SK-N-SH (cell line): ENCODE measurements around the gene PACSIN1. TPM values are rescaled to one million over a fixed set of nuclear protein-coding genes. Genes with fewer than 3 reads are reported as not detected.

ENCODE experiments used
- CTCF ChIA-PET: fragments of 300-600, 350-600 bp; formaldehyde crosslinking; extraction: SDS; loops from one replicate; lab custom pipeline; 2021; lab: Yijun Ruan, JAX
- POLR2A ChIA-PET: fragments of 350-600 bp; sonication (Branson Sonifier 250); formaldehyde crosslinking; extraction: SDS; loops from one replicate; lab custom pipeline; 2020; ENCODE audit warnings: antibody characterized with exemption, inconsistent platforms; lab: Yijun Ruan, JAX
- DNase-seq: peaks from one replicate; pipeline ENCODE4 v3.0.0; 2012
- H2AFZ ChIP-seq: fragments of 200-600 bp; sonication (generic); 2 replicates; pipeline ENCODE4 v1.8.1; 2016; ENCODE audit warnings: antibody characterized with exemption, mild to moderate bottlenecking, low read depth
- H3F3A ChIP-seq: fragments of 200-600 bp; sonication (generic); replicated peaks from 2 replicates; pipeline ENCODE3; 2016; ENCODE audit warnings: antibody characterized with exemption, mild to moderate bottlenecking; ENCODE audit not compliant: insufficient read depth
- H3K27ac ChIP-seq, 2 experiments: fragments of 200-500 bp in 1 of 2; fragments of 200-600 bp in 1 of 2; sonication (Bioruptor generic) in 1 of 2; sonication (generic), shearing (Covaris generic) in 1 of 2; 2 replicates each; pipeline versions ENCODE4 v1.5.1 to v1.6.1; 2014 to 2016; ENCODE audit warnings: low read depth in 2 of 2, inconsistent platforms in 1 of 2, low read length in 1 of 2, mild to moderate bottlenecking in 1 of 2, mixed read lengths in 1 of 2
- H3K27me3 ChIP-seq: fragments of 200-600 bp; sonication (generic), shearing (Covaris generic); 2 replicates; pipeline ENCODE4 v1.6.1; 2016; ENCODE audit warnings: mixed run types; ENCODE audit not compliant: insufficient read depth
- H3K36me3 ChIP-seq, 2 experiments: fragments of 200-500 bp in 1 of 2; fragments of 200-600 bp in 1 of 2; sonication (Bioruptor generic) in 1 of 2; sonication (generic) in 1 of 2; replicated peaks in 1 of 2; 2 replicates each; pipeline versions ENCODE3 to v1.5.1; 2014 to 2016; ENCODE audit warnings: low read length in 1 of 2, mild to moderate bottlenecking in 1 of 2; ENCODE audit not compliant: insufficient read depth in 2 of 2, control insufficient read depth in 1 of 2
- H3K4me1 ChIP-seq, 2 experiments: fragments of 200-500 bp in 1 of 2; fragments of 200-600 bp in 1 of 2; sonication (Bioruptor generic) in 1 of 2; sonication (generic), shearing (Covaris generic) in 1 of 2; 2 replicates each; pipeline versions ENCODE4 v1.5.1 to v1.6.1; 2014 to 2016; ENCODE audit warnings: low read depth in 1 of 2, low read length in 1 of 2, mixed run types in 1 of 2; ENCODE audit not compliant: insufficient read depth in 2 of 2, control insufficient read depth in 1 of 2
- H3K4me2 ChIP-seq: fragments of 200-600 bp; sonication (generic), shearing (Covaris generic); 2 replicates; pipeline ENCODE4 v1.6.1; 2017; ENCODE audit warnings: mixed run types
- H3K4me3 ChIP-seq, 2 experiments: fragments of 200-500 bp in 1 of 2; fragments of 200-600 bp in 1 of 2; sonication (Bioruptor generic) in 1 of 2; sonication (generic), shearing (Covaris generic) in 1 of 2; 2 replicates each; pipeline versions ENCODE4 v1.5.1 to v1.8.1; 2014 to 2016; ENCODE audit warnings: low read depth in 2 of 2, inconsistent platforms in 1 of 2, low read length in 1 of 2, mild to moderate bottlenecking in 1 of 2, mixed read lengths in 1 of 2, moderate library complexity in 1 of 2
- H3K79me2 ChIP-seq: fragments of 200-600 bp; sonication (generic); 2 replicates; pipeline ENCODE4 v1.8.1; 2017; ENCODE audit warnings: mild to moderate bottlenecking; ENCODE audit not compliant: insufficient read depth
- H3K9ac ChIP-seq: fragments of 200-600 bp; sonication (generic); 2 replicates; pipeline ENCODE4 v1.6.1; 2017; ENCODE audit warnings: mixed run types
- H3K9me2 ChIP-seq: fragments of 200-600 bp; sonication (generic); 2 replicates; pipeline ENCODE4 v1.6.1; 2017; ENCODE audit warnings: mixed run types
- H3K9me3 ChIP-seq: fragments of 200-600 bp; sonication (generic); 2 replicates; pipeline ENCODE4 v1.6.1; 2017; ENCODE audit warnings: mixed run types, mild to moderate bottlenecking, moderate library complexity
- H4K20me1 ChIP-seq: fragments of 200-600 bp; sonication (generic); 2 replicates; pipeline ENCODE4 v1.6.1; 2017; ENCODE audit warnings: mild to moderate bottlenecking, mixed run types; ENCODE audit not compliant: insufficient read depth
- ELF1 ChIP-seq: IDR thresholded peaks from 2 replicates; pipeline ENCODE4 v1.4.0; 2012
- FOSL2 ChIP-seq: IDR thresholded peaks from 2 replicates; pipeline ENCODE4 v1.4.0; 2012; ENCODE audit warnings: low read depth, mild to moderate bottlenecking, moderate library complexity, borderline replicate concordance
- FOXJ3 ChIP-seq: sonication (generic); formaldehyde crosslinking; IDR thresholded peaks from 2 replicates; pipeline ENCODE4 v1.5.1; 2020; ENCODE audit warnings: mild to moderate bottlenecking, missing genetic modification reagents
- GABPA ChIP-seq: IDR thresholded peaks from 2 replicates; pipeline ENCODE4 v1.4.0; 2012; ENCODE audit warnings: low read depth, mild to moderate bottlenecking
- NRF1 ChIP-seq: IDR thresholded peaks from 2 replicates; pipeline ENCODE4 v1.6.1; 2012; ENCODE audit warnings: low read depth, mild to moderate bottlenecking, low read length
- POLR2AphosphoS5 ChIP-seq: IDR thresholded peaks from 2 replicates; pipeline ENCODE4 v1.6.1; 2012; ENCODE audit warnings: low read depth, low read length
- RAD21 ChIP-seq: IDR thresholded peaks from 2 replicates; pipeline ENCODE4 v1.6.1; 2012; ENCODE audit warnings: mild to moderate bottlenecking, low read length
- SMC3 ChIP-seq: IDR thresholded peaks from 2 replicates; pipeline ENCODE4 v1.6.1; 2012; ENCODE audit warnings: low read depth, low read length, improper control_type of control experiment
- TAF1 ChIP-seq: IDR thresholded peaks from 2 replicates; pipeline ENCODE4 v1.6.1; 2012; ENCODE audit warnings: low read depth, mild to moderate bottlenecking, low read length, moderate library complexity, borderline replicate concordance
- TCF12 ChIP-seq: IDR thresholded peaks from 2 replicates; pipeline ENCODE4 v1.4.0; 2012
- WGBS: methylation state at CpG from one replicate; pipeline ENCODE4 v1.1.6; 2017; ENCODE audit warnings: low lambda C conversion rate; 5-methylcytosine and 5-hydroxymethylcytosine counted together
- polyA plus RNA-seq, 3 experiments: library from polyadenylated mRNA; depleted of rRNA; stranded (reverse); fragments of >200 nt; gene quantifications; 2 replicates each; pipeline ENCODE4 v1.2.3, GENCODE V29; 2012
- TF ChIP-seq, protein P1 (sequence below): fragments of 200-600 bp; sonication (generic); IDR thresholded peaks from 2 replicates; pipeline ENCODE4 v1.6.1; 2017; ENCODE audit warnings: antibody characterized with exemption, mild to moderate bottlenecking, moderate library complexity
- TF ChIP-seq, protein P2 (sequence below): IDR thresholded peaks from 2 replicates; pipeline ENCODE4; 2012

The PACSIN1 gene
- polyA plus RNA-seq, 1 of the 3 experiments (the other 2 are of a cell fraction), result 0.05 TPM

DNA sequence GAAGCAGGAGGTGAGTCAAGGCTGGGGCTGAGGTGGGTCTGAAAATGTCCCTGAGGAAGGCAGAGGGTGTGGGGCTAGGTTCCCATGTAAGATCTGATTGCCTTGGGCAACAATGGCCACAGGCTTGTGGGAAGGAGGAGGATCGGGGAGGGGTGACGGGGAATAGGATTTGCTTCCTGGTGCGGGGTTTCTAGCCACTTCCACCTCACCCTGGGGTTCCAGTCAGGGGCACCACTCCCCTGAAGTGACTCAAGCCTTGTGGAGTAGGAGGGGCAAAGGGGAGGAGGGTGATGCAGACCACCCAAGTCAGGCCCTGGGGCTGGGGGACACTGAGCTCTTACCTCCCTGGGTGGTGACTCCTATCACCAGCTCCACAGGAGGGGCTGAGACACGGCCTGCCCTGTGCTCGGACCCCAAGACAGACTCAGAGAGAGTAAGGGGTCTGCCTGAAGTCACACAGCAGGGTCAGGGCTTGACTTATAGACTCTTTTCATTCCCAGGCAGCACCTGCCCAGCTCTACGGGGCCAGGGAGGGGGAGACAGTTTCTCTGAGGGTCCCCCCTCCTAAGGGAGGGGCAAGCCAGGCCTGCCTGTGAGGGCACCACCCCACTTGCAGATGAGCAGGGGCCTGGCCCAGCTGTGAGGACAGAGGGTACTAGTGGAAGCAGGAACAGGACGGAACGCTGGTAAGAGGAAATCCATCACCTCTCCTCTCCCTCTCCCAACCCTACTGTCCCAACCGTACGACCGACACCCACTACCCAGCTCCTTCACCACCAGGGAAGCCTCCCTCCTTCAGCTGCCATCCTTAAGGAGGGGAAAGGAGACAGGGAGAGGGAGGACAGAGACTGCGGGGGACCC is 102.7 kb downstream of the PACSIN1 start:
- H3K27me3 ChIP-seq, result no peaks in the 10 kb centered on the region
- H3K9me3 ChIP-seq, result no peaks in the 10 kb centered on the region
- H3K36me3 ChIP-seq, result no peaks in the 10 kb centered on the region
- TF ChIP-seq, protein P1, sequence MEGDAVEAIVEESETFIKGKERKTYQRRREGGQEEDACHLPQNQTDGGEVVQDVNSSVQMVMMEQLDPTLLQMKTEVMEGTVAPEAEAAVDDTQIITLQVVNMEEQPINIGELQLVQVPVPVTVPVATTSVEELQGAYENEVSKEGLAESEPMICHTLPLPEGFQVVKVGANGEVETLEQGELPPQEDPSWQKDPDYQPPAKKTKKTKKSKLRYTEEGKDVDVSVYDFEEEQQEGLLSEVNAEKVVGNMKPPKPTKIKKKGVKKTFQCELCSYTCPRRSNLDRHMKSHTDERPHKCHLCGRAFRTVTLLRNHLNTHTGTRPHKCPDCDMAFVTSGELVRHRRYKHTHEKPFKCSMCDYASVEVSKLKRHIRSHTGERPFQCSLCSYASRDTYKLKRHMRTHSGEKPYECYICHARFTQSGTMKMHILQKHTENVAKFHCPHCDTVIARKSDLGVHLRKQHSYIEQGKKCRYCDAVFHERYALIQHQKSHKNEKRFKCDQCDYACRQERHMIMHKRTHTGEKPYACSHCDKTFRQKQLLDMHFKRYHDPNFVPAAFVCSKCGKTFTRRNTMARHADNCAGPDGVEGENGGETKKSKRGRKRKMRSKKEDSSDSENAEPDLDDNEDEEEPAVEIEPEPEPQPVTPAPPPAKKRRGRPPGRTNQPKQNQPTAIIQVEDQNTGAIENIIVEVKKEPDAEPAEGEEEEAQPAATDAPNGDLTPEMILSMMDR, result no peak
- TF ChIP-seq, protein P2, sequence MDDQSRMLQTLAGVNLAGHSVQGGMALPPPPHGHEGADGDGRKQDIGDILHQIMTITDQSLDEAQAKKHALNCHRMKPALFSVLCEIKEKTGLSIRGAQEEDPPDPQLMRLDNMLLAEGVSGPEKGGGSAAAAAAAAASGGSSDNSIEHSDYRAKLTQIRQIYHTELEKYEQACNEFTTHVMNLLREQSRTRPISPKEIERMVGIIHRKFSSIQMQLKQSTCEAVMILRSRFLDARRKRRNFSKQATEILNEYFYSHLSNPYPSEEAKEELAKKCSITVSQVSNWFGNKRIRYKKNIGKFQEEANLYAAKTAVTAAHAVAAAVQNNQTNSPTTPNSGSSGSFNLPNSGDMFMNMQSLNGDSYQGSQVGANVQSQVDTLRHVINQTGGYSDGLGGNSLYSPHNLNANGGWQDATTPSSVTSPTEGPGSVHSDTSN, result no peak
- TF ChIP-seq ELF1 (no peak), GABPA (no peak), RAD21 (no peak), FOSL2 (no peak), FOXJ3 (CRISPR knock-in tag) (no peak), TCF12 (no peak)
- no peak overlapping the region for H3K4me2 ChIP-seq
- no peaks in the 10 kb centered on the region for H3F3A ChIP-seq
- H2AFZ ChIP-seq, result no peak overlapping the region
- DNase-seq, result peak; percentile 27
- 93% methylated on average over 9 of the region's 12 CpGs for WGBS
- no peak overlapping the region for H3K9ac ChIP-seq
- no peaks in the 10 kb centered on the region for H3K79me2 ChIP-seq
- H4K20me1 ChIP-seq, result no peaks in the 10 kb centered on the region
- ChIA-PET CTCF (interaction anchor here (1.1 to 3.2 kb wide), 2 partner anchors 21 to 41 kb away, joined by 3 to 14 read pairs; no protein-coding TSS in a partner anchor), POLR2A (no interaction called here)
- H3K27ac ChIP-seq, result no peak overlapping the region
- no peaks in the 10 kb centered on the region; a peak in 1 of 4 replicates for H3K4me1 ChIP-seq
- H3K4me3 ChIP-seq, result no peak overlapping the region
- H3K9me2 ChIP-seq, result no peaks in the 10 kb centered on the region

DNA sequence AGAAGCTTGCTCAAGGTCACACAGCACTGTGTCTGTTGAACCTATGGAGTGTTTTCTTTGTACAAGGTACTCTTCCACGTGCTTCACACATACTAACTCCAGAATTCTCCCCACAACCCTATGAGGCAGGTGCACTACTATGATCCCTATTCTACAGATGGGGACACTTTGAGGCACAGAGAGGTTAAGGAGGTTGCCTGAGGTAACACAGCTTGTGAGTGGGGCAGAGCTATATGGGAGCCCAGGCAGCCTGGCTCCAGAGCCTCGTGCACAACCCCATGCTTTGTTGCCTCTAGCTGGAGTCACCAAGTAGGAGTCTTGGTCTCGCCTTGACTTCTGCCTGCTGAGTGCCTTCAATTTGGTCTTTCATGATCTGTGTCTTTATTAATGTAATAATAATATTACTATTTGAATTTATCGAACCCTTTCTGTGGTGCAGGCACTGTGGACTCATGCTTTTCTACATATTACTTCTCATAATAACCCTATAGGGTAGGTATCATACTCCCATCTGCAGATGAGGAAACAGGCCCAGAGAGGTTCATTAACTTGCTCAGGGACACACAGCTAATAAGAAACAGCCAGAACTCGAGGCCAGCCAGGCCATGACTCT is 103.6 kb downstream of the PACSIN1 start:
- CTCF ChIA-PET, result interaction anchor here (1.1 to 3.2 kb wide), 2 partner anchors 22 to 41 kb away, joined by 3 to 14 read pairs; no protein-coding TSS in a partner anchor

More for the DNA sequence above, 103.6 kb downstream of the PACSIN1 start:
- no peak for TF ChIP-seq POLR2AphosphoS5
- TF ChIP-seq NRF1, result no peak
- no peak for TF ChIP-seq TAF1
- no peak for TF ChIP-seq TCF12
- TF ChIP-seq SMC3, result no peak
- Histone ChIP-seq H3K9me3 (no peaks in the 10 kb centered on the region), H3K36me3 (no peaks in the 10 kb centered on the region), H3K9ac (no peak overlapping the region), H3K27me3 (no peaks in the 10 kb centered on the region), H3K79me2 (no peaks in the 10 kb centered on the region), H4K20me1 (no peaks in the 10 kb centered on the region), H3K4me1 (no peaks in the 10 kb centered on the region; a peak in 1 of 4 replicates), H3K4me2 (no peak overlapping the region), H3K4me3 (no peak overlapping the region), H2AFZ (no peak overlapping the region), H3K9me2 (no peaks in the 10 kb centered on the region), H3K27ac (no peak overlapping the region), H3F3A (no peaks in the 10 kb centered on the region)
- POLR2A ChIA-PET, result no interaction called here
- WGBS, result 47% methylated on average over 5 of the region's 5 CpGs
- DNase-seq, result no peak
